Heart left ventricle (tissue), 16 donors: Measurements from ENCODE around the gene SHISAL2A. TPM values are rescaled to one million over a fixed set of nuclear protein-coding genes. Genes with fewer than 3 reads are reported as not detected.

Experiments
- ATAC-seq, 4 donors: fragments of 200-7000 bp; cut with Tn5 transposase; one replicate each; pipeline ENCODE4 v1.9.1; 2020 to 2022; ENCODE audit warnings: moderate library complexity in 4 of 4, mild to moderate bottlenecking in 3 of 4, moderate number of reproducible peaks in 1 of 4
- DNase-seq, 5 donors: peaks; one replicate each; pipeline ENCODE4 v3.0.0-alpha.2; 2020
- H3K27ac ChIP-seq, 12 donors: fragments of 200-600 bp; sonication (generic) in 4 of 12; one replicate each; pipeline versions ENCODE4 v1.5.0 to v1.8.0; 2016 to 2022; ENCODE audit warnings: mild to moderate bottlenecking in 2 of 12
- H3K27me3 ChIP-seq, 9 donors: fragments of 200-600 bp; sonication (generic) in 2 of 9; one replicate each; pipeline versions ENCODE4 v1.5.1 to v1.8.0; 2016 to 2022; ENCODE audit warnings: mild to moderate bottlenecking in 3 of 9
- H3K36me3 ChIP-seq, 9 donors: fragments of 200-600 bp; sonication (generic) in 2 of 9; one replicate each; pipeline versions ENCODE4 v1.5.0 to v1.8.0; 2018 to 2022; ENCODE audit warnings: mild to moderate bottlenecking in 2 of 9
- H3K4me1 ChIP-seq, 12 donors: fragments of 200-600 bp; sonication (generic) in 4 of 12; one replicate each; pipeline versions ENCODE4 v1.5.0 to v1.8.0; 2016 to 2022; ENCODE audit warnings: mild to moderate bottlenecking in 3 of 12
- H3K4me3 ChIP-seq, 12 donors: fragments of 200-600 bp; sonication (generic) in 4 of 12; one replicate each; pipeline versions ENCODE4 v1.5.0 to v1.8.0; 2017 to 2022; ENCODE audit warnings: mild to moderate bottlenecking in 9 of 12, moderate library complexity in 4 of 12
- H3K9me3 ChIP-seq, 12 donors: fragments of 200-600 bp; sonication (generic) in 4 of 12; one replicate each; pipeline versions ENCODE4 v1.5.0 to v1.8.0; 2016 to 2022; ENCODE audit warnings: mild to moderate bottlenecking in 1 of 12
- POLR2A ChIP-seq, 2 donors: fragments of 450-650 bp; IDR thresholded peaks; one replicate each; pipeline ENCODE4 v1.6.1; 2017; ENCODE audit warnings: antibody characterized with exemption in 2 of 2, mild to moderate bottlenecking in 2 of 2, moderate library complexity in 2 of 2
- WGBS, 4 donors: extraction: QIAGEN DNeasy Blood & Tissue Kit in 2 of 4; methylation state at CpG; one replicate each; pipeline versions ENCODE4 v1.1.5 to v1.1.7; 2013 to 2018; 5-methylcytosine and 5-hydroxymethylcytosine counted together
- intact Hi-C, 10 donors: fragments of 100-400 bp; cut with DNase I; formaldehyde crosslinking; loops; one replicate each; pipeline versions ENCODE4 v1.11.1 to v1.14.2; 2022
- polyA plus RNA-seq, 2 donors: library from polyadenylated mRNA; stranded (reverse); fragments of 200-250 nt; gene quantifications; one replicate each; pipeline ENCODE4 v1.2.3, GENCODE V29; 2013
- total RNA-seq, 9 donors: library from RNA; depleted of rRNA in 2 of 9; stranded (reverse); fragments of >200 nt in 2 of 9; fragmentation: NEBNext Ultra II Directional in 3 of 9; extraction: Animal tissue kit (Norgen Biotek cat#: 25700) in 3 of 9; gene quantifications; one replicate each; pipeline versions ENCODE4 v1.1.0 to v1.2.4, GENCODE V29; 2016 to 2023
- TF ChIP-seq, protein P1 (sequence below), 12 donors: fragments of 200-600 bp; sonication (generic) in 4 of 12; IDR thresholded peaks; one replicate each; pipeline versions ENCODE4 v1.5.0 to v1.8.0; 2018 to 2022; ENCODE audit warnings: antibody characterized with exemption in 12 of 12, mild to moderate bottlenecking in 5 of 12
- donor health status: ischemic (EF 13 %, LVEDD 7.1; RV severe dilation, severe dysfunction).
- donor health status: healthy with polysubstance abuse.
- donor health status: DM: no; HTN: yes; CAD: no.
- donor health status: DM: no; HTN: no; CAD: no.
- donor health status: ischemic (EF 25% LVEDD 6.9; RV normal size, moderate dysfunction).
- donor health status: ischemic (EF 25% LVEDD 5.7; RV mildly dilated, moderate dysfunction).
- donor health status: healthy.
- donor health status: DM: yes; HTN: yes; CAD: no.
- donor health status: ischemic (EF 35%, LVEDD 5.7; RV mildly dilated, moderate dysfunction).
- donor health status: nonischemic (EF 11% LVEDD 7.7; RV severe dilation, severe dysfunction).
- donor health status: DM: yes; HTN: yes; CAD: no.
- donor health status: PGD.
- donor health status: ischemic (EF 29% LVEDD 5.4; RV normal size, mild dysfunction).
- donor health status: nonischemic (EF 23%, LVEDD 6.1; RV moderate dilation, normal function).

Gene SHISAL2A
- total and polyA plus RNA-seq, 11 donors, result 0.08 to 0.64 TPM; not detected in 9

- Histone ChIP-seq H3K27ac (no peak overlapping the region), H3K4me1 (peaks cover 0 to 25% (median 9%) of the 10 kb centered on the region in 12 donors), H3K27me3 (no peaks in the 10 kb centered on the region), H3K9me3 (no peaks in the 10 kb centered on the region), H3K4me3 (no peak overlapping the region), H3K36me3 (no peaks in the 10 kb centered on the region)
- DNase-seq (no peak), ATAC-seq (no peak)
- TF ChIP-seq, protein P1, sequence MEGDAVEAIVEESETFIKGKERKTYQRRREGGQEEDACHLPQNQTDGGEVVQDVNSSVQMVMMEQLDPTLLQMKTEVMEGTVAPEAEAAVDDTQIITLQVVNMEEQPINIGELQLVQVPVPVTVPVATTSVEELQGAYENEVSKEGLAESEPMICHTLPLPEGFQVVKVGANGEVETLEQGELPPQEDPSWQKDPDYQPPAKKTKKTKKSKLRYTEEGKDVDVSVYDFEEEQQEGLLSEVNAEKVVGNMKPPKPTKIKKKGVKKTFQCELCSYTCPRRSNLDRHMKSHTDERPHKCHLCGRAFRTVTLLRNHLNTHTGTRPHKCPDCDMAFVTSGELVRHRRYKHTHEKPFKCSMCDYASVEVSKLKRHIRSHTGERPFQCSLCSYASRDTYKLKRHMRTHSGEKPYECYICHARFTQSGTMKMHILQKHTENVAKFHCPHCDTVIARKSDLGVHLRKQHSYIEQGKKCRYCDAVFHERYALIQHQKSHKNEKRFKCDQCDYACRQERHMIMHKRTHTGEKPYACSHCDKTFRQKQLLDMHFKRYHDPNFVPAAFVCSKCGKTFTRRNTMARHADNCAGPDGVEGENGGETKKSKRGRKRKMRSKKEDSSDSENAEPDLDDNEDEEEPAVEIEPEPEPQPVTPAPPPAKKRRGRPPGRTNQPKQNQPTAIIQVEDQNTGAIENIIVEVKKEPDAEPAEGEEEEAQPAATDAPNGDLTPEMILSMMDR (IDR thresholded peaks at IDR 0.05), result no peak
- TF ChIP-seq POLR2A (IDR thresholded peaks at IDR 0.05), result no peak
- intact Hi-C loops, result no loop called here
- 67 to 78% (median 70%) methylated on average over 2 of the region's 2 CpGs for WGBS, 4 donors
Observed at GRCh38 chr1:52597912-52598311, 35.1 kb upstream of the SHISAL2A start.

DNA sequence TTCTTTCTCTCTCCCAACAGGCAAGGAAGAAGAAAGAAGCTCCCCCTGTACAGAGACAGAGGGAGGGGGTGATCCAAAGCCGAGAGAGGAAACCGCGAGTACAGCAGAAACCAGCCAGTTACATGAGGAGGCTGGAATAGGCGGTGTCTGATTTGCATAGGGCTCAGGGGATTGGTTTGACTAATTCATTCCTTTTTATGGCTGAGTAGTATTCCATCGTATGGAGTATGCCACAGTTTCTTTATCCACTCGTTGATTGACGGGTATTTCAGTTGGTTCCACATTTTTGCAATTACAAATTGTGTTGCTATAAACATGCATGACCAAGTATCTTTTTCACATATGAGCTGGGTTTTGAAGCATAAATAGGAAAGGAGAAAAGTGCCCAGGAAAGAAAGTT, 34.2 kb upstream of the SHISAL2A start:
- H3K4me3 ChIP-seq, result no peak overlapping the region
- H3K36me3 ChIP-seq, result no peaks in the 10 kb centered on the region
- H3K9me3 ChIP-seq, result no peaks in the 10 kb centered on the region
- peaks cover 0 to 33% (median 17%) of the 10 kb centered on the region in 12 donors for H3K4me1 ChIP-seq
- H3K27ac ChIP-seq, result no peak overlapping the region
- ATAC-seq (no peak), DNase-seq (no peak)
- intact Hi-C loops, result no loop called here
- 93 to 96% (median 96%) methylated on average over 7 of the region's 7 CpGs for WGBS, 4 donors
- H3K27me3 ChIP-seq, result no peaks in the 10 kb centered on the region
- TF ChIP-seq, protein P1 (IDR thresholded peaks at IDR 0.05), result no peak
- TF ChIP-seq POLR2A (IDR thresholded peaks at IDR 0.05), result no peak

DNA sequence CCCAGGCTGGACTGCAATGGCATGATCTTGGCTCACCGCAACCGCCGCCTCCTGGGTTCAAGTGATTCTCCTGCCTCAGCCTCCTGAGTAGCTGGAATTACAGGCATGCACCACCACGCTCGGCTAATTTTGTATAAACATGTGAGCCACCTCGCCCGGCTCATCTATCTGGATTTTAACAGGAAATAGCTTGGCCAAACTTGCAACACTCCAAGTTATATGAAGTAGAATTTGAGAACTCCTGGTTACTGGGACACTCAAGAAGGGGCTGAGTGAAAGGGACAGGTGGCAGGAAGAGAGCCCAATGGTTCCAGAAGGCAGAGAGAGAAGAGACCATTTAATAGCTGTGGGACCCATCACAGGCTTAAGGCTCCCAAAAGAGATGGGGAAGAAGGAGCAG, 33.7 kb upstream of the SHISAL2A start:
- DNase-seq (no peak), ATAC-seq (no peak)
- peaks cover 0 to 38% (median 22%) of the 10 kb centered on the region in 12 donors for H3K4me1 ChIP-seq
- H3K27me3 ChIP-seq, result no peaks in the 10 kb centered on the region
- TF ChIP-seq POLR2A (IDR thresholded peaks at IDR 0.05), result no peak
- TF ChIP-seq, protein P1 (IDR thresholded peaks at IDR 0.05), result no peak
- no peak overlapping the region for H3K27ac ChIP-seq
- WGBS, 4 donors, result 95 to 98% (median 96%) methylated on average over 7 of the region's 7 CpGs
- H3K4me3 ChIP-seq, result no peak overlapping the region
- no peaks in the 10 kb centered on the region for H3K36me3 ChIP-seq
- intact Hi-C loops, result no loop called here
- no peaks in the 10 kb centered on the region for H3K9me3 ChIP-seq

- Histone ChIP-seq H3K27ac (no peak overlapping the region), H3K9me3 (no peaks in the 10 kb centered on the region), H3K4me1 (peaks cover 0 to 37% (median 24%) of the 10 kb centered on the region in 12 donors), H3K36me3 (peaks cover 0 to 7% (median 0%) of the 10 kb centered on the region in 9 donors), H3K4me3 (no peak overlapping the region), H3K27me3 (no peaks in the 10 kb centered on the region)
- TF ChIP-seq, protein P1 (IDR thresholded peaks at IDR 0.05), result no peak
- TF ChIP-seq POLR2A (IDR thresholded peaks at IDR 0.05), result no peak
- DNase-seq (no peak), ATAC-seq (no peak)
- 97 to 99% (median 98%) methylated on average over 8 of the region's 8 CpGs for WGBS, 4 donors
- intact Hi-C loops, result loop anchor here in 6 of 10 donors (5.0 to 10.0 kb wide), 3 partner anchors 43 to 48 kb away; partner anchors contain the start of gene TUT4 (in 4 of the 6)
Observed at GRCh38 chr1:52600533-52601179, 32.3 kb upstream of the SHISAL2A start.
